K562 (cell line): ENCODE results near the gene TRPC3.

Experiments used
- KLF10 ChIP-seq: fragments of 250-450 bp; sonication (Bioruptor Pico); IDR thresholded peaks from 2 replicates; pipeline ENCODE4 v1.6.1; 2021; ENCODE audit warnings: matching md5 sums
- TF ChIP-seq, protein P1 (sequence below), 2 experiments: IDR thresholded peaks; 2 replicates each; pipeline ENCODE4 v1.6.1; 2011; ENCODE audit warnings: borderline replicate concordance in 1 of 2, control low read depth in 1 of 2, low read depth in 1 of 2, low read length in 1 of 2, mild to moderate bottlenecking in 1 of 2, mixed read lengths in 1 of 2, moderate library complexity in 1 of 2; ENCODE audit not compliant: insufficient read depth in 1 of 2, insufficient read length in 1 of 2, poor library complexity in 1 of 2, severe bottlenecking in 1 of 2; ENCODE audit errors: extremely low read depth in 1 of 2

DNA sequence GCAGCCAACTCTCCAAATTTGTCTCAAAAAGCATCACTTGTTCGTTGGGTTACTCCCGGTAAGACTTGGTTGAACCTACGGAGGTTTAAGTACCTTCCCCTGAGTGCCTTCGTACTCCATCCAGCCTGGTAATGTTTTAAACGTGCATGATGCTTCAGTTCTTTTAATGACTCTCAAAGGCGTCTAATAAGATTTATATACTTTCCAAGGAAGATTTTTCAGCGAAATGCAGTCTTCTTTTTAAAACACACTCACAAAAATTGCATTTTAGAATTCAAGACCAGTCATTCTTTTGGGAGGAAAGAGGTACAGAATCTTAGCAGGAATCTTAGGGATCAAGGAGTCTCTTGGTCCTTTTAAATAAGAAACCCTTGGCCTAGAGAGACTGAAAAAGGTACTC, 430 bp upstream of the TRPC3 start:
- TF ChIP-seq, protein P1, sequence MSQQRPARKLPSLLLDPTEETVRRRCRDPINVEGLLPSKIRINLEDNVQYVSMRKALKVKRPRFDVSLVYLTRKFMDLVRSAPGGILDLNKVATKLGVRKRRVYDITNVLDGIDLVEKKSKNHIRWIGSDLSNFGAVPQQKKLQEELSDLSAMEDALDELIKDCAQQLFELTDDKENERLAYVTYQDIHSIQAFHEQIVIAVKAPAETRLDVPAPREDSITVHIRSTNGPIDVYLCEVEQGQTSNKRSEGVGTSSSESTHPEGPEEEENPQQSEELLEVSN (IDR thresholded peaks at IDR 0.05; ENCODE audit: borderline replicate concordance in 1 of 2, extremely low read depth in 1 of 2, insufficient read depth in 1 of 2, insufficient read length in 1 of 2, low read depth in 1 of 2, low read length in 1 of 2, poor library complexity in 1 of 2, severe bottlenecking in 1 of 2), result no peak
- no peak for TF ChIP-seq KLF10 (CRISPR knock-in tag)
